ENCODE measurements around the gene CHCHD3.
"Not testable (repeated sequence)": the region's sequence is repeated elsewhere in the genome, so short reads cannot be mapped to it uniquely, and the experiment has no call there.

Gene CHCHD3

GRCh38 chr7:132979524-132979923, 102.4 kb downstream of the CHCHD3 start:
- no peak overlapping the region for H3K27ac ChIP-seq (ENCODE audit: low read length)
- H3K9ac ChIP-seq (ENCODE audit: low read length in 2 of 2): no peak overlapping the region
- no peak overlapping the region for H3K4me3 ChIP-seq (ENCODE audit: low read length in 2 of 2)
- H3K9me3 ChIP-seq (ENCODE audit: control insufficient read depth in 2 of 2, low read length in 2 of 2): no peaks in the 10 kb centered on the region
- no peaks in the 10 kb centered on the region for H3K4me1 ChIP-seq (ENCODE audit: control insufficient read depth, insufficient read depth, low read length)
- no peaks in the 10 kb centered on the region for H3K27me3 ChIP-seq (ENCODE audit: control insufficient read depth in 1 of 2, insufficient read depth in 2 of 2, low read length in 2 of 2)
- peaks cover 0 to 2% of the 10 kb centered on the region in 2 donors for H3K36me3 ChIP-seq (ENCODE audit: control insufficient read depth in 2 of 2, insufficient read depth in 2 of 2, low read length in 2 of 2)

- Histone ChIP-seq H3K9ac (ENCODE audit: low read length in 2 of 2) (no peak overlapping the region), H3K9me3 (ENCODE audit: control insufficient read depth in 2 of 2, low read length in 2 of 2) (no peaks in the 10 kb centered on the region), H3K4me3 (ENCODE audit: low read length in 2 of 2) (no peak overlapping the region), H3K36me3 (ENCODE audit: control insufficient read depth in 2 of 2, insufficient read depth in 2 of 2, low read length in 2 of 2) (peaks cover 6 to 10% of the 10 kb centered on the region in 2 donors), H3K4me1 (ENCODE audit: control insufficient read depth, insufficient read depth, low read length) (no peaks in the 10 kb centered on the region), H3K27me3 (ENCODE audit: control insufficient read depth in 1 of 2, insufficient read depth in 2 of 2, low read length in 2 of 2) (no peaks in the 10 kb centered on the region), H3K27ac (ENCODE audit: low read length) (no peak overlapping the region)
Measured at GRCh38 chr7:132977234-132977633, 104.7 kb downstream of the CHCHD3 start.

GRCh38 chr7:132972745-132973144, 109.1 kb downstream of the CHCHD3 start:
- no peaks in the 10 kb centered on the region for H3K4me1 ChIP-seq (ENCODE audit: control insufficient read depth, insufficient read depth, low read length)
- H3K27me3 ChIP-seq (ENCODE audit: control insufficient read depth in 1 of 2, insufficient read depth in 2 of 2, low read length in 2 of 2): no peaks in the 10 kb centered on the region
- no peak overlapping the region for H3K4me3 ChIP-seq (ENCODE audit: low read length in 2 of 2)
- H3K9ac ChIP-seq (ENCODE audit: low read length in 2 of 2): no peak overlapping the region
- H3K27ac ChIP-seq (ENCODE audit: low read length): no peak overlapping the region
- no peaks in the 10 kb centered on the region for H3K9me3 ChIP-seq (ENCODE audit: control insufficient read depth in 2 of 2, low read length in 2 of 2)
- peaks cover 6 to 10% of the 10 kb centered on the region in 2 donors for H3K36me3 ChIP-seq (ENCODE audit: control insufficient read depth in 2 of 2, insufficient read depth in 2 of 2, low read length in 2 of 2)

- H3K4me1 ChIP-seq (ENCODE audit: control insufficient read depth, insufficient read depth, low read length): no peaks in the 10 kb centered on the region
- H3K27ac ChIP-seq (ENCODE audit: low read length): no peak overlapping the region
- H3K9me3 ChIP-seq (ENCODE audit: control insufficient read depth in 2 of 2, low read length in 2 of 2): no peaks in the 10 kb centered on the region
- H3K27me3 ChIP-seq (ENCODE audit: control insufficient read depth in 1 of 2, insufficient read depth in 2 of 2, low read length in 2 of 2): no peaks in the 10 kb centered on the region
- H3K36me3 ChIP-seq (ENCODE audit: control insufficient read depth in 2 of 2, insufficient read depth in 2 of 2, low read length in 2 of 2): peaks cover 6 to 10% of the 10 kb centered on the region in 2 donors
- no peak overlapping the region for H3K4me3 ChIP-seq (ENCODE audit: low read length in 2 of 2)
- H3K9ac ChIP-seq (ENCODE audit: low read length in 2 of 2): no peak overlapping the region
Measured at GRCh38 chr7:132970257-132970656, 111.6 kb downstream of the CHCHD3 start.

GRCh38 chr7:132969520-132969919, 112.4 kb downstream of the CHCHD3 start:
- H3K4me1 ChIP-seq (ENCODE audit: control insufficient read depth, insufficient read depth, low read length): no peaks in the 10 kb centered on the region
- H3K9me3 ChIP-seq (ENCODE audit: control insufficient read depth in 2 of 2, low read length in 2 of 2): no peaks in the 10 kb centered on the region
- H3K4me3 ChIP-seq (ENCODE audit: low read length in 2 of 2): no peak overlapping the region
- H3K36me3 ChIP-seq (ENCODE audit: control insufficient read depth in 2 of 2, insufficient read depth in 2 of 2, low read length in 2 of 2): peaks cover 6 to 8% of the 10 kb centered on the region in 2 donors
- H3K9ac ChIP-seq (ENCODE audit: low read length in 2 of 2): no peak overlapping the region
- no peaks in the 10 kb centered on the region for H3K27me3 ChIP-seq (ENCODE audit: control insufficient read depth in 1 of 2, insufficient read depth in 2 of 2, low read length in 2 of 2)
- no peak overlapping the region for H3K27ac ChIP-seq (ENCODE audit: low read length)

GRCh38 chr7:132967470-132967848, 114.4 kb downstream of the CHCHD3 start:
- H3K36me3 ChIP-seq (ENCODE audit: control insufficient read depth in 2 of 2, insufficient read depth in 2 of 2, low read length in 2 of 2); H3K27ac ChIP-seq (ENCODE audit: low read length); H3K4me3 ChIP-seq (ENCODE audit: low read length in 2 of 2); H3K4me1 ChIP-seq (ENCODE audit: control insufficient read depth, insufficient read depth, low read length); H3K9ac ChIP-seq (ENCODE audit: low read length in 2 of 2); H3K27me3 ChIP-seq (ENCODE audit: control insufficient read depth in 1 of 2, insufficient read depth in 2 of 2, low read length in 2 of 2); H3K9me3 ChIP-seq (ENCODE audit: control insufficient read depth in 2 of 2, low read length in 2 of 2): not testable (repeated sequence)

- Histone ChIP-seq H3K36me3 (ENCODE audit: control insufficient read depth in 2 of 2, insufficient read depth in 2 of 2, low read length in 2 of 2) (no peaks in the 10 kb centered on the region), H3K27ac (ENCODE audit: low read length) (no peak overlapping the region), H3K9me3 (ENCODE audit: control insufficient read depth in 2 of 2, low read length in 2 of 2) (no peaks in the 10 kb centered on the region), H3K4me1 (ENCODE audit: control insufficient read depth, insufficient read depth, low read length) (no peaks in the 10 kb centered on the region), H3K27me3 (ENCODE audit: control insufficient read depth in 1 of 2, insufficient read depth in 2 of 2, low read length in 2 of 2) (no peaks in the 10 kb centered on the region), H3K9ac (ENCODE audit: low read length in 2 of 2) (no peak overlapping the region), H3K4me3 (ENCODE audit: low read length in 2 of 2) (no peak overlapping the region)
Measured at GRCh38 chr7:132966754-132967469, 115.0 kb downstream of the CHCHD3 start.

GRCh38 chr7:132965951-132966350, 115.9 kb downstream of the CHCHD3 start:
- no peaks in the 10 kb centered on the region for H3K9me3 ChIP-seq (ENCODE audit: control insufficient read depth in 2 of 2, low read length in 2 of 2)
- no peaks in the 10 kb centered on the region for H3K27me3 ChIP-seq (ENCODE audit: control insufficient read depth in 1 of 2, insufficient read depth in 2 of 2, low read length in 2 of 2)
- no peaks in the 10 kb centered on the region for H3K36me3 ChIP-seq (ENCODE audit: control insufficient read depth in 2 of 2, insufficient read depth in 2 of 2, low read length in 2 of 2)
- H3K4me3 ChIP-seq (ENCODE audit: low read length in 2 of 2): no peak overlapping the region
- H3K4me1 ChIP-seq (ENCODE audit: control insufficient read depth, insufficient read depth, low read length): no peaks in the 10 kb centered on the region
- H3K27ac ChIP-seq (ENCODE audit: low read length): no peak overlapping the region
- H3K9ac ChIP-seq (ENCODE audit: low read length in 2 of 2): no peak overlapping the region

- Histone ChIP-seq H3K27ac (ENCODE audit: low read length) (no peak overlapping the region), H3K4me3 (ENCODE audit: low read length in 2 of 2) (no peak overlapping the region), H3K9me3 (ENCODE audit: control insufficient read depth in 2 of 2, low read length in 2 of 2) (no peaks in the 10 kb centered on the region), H3K36me3 (ENCODE audit: control insufficient read depth in 2 of 2, insufficient read depth in 2 of 2, low read length in 2 of 2) (no peaks in the 10 kb centered on the region), H3K4me1 (ENCODE audit: control insufficient read depth, insufficient read depth, low read length) (no peaks in the 10 kb centered on the region), H3K9ac (ENCODE audit: low read length in 2 of 2) (no peak overlapping the region), H3K27me3 (ENCODE audit: control insufficient read depth in 1 of 2, insufficient read depth in 2 of 2, low read length in 2 of 2) (no peaks in the 10 kb centered on the region)
Measured at GRCh38 chr7:132964876-132965275, 117.0 kb downstream of the CHCHD3 start.

- Histone ChIP-seq H3K4me3 (ENCODE audit: low read length in 2 of 2) (no peak overlapping the region), H3K36me3 (ENCODE audit: control insufficient read depth in 2 of 2, insufficient read depth in 2 of 2, low read length in 2 of 2) (peaks cover 0 to 2% of the 10 kb centered on the region in 2 donors), H3K4me1 (ENCODE audit: control insufficient read depth, insufficient read depth, low read length) (no peaks in the 10 kb centered on the region), H3K9ac (ENCODE audit: low read length in 2 of 2) (no peak overlapping the region), H3K27me3 (ENCODE audit: control insufficient read depth in 1 of 2, insufficient read depth in 2 of 2, low read length in 2 of 2) (no peaks in the 10 kb centered on the region), H3K9me3 (ENCODE audit: control insufficient read depth in 2 of 2, low read length in 2 of 2) (no peaks in the 10 kb centered on the region), H3K27ac (ENCODE audit: low read length) (no peak overlapping the region)
Measured at GRCh38 chr7:132959891-132960290, 122.0 kb downstream of the CHCHD3 start.

GRCh38 chr7:132956556-132956955, 125.3 kb downstream of the CHCHD3 start:
- Histone ChIP-seq H3K36me3 (ENCODE audit: control insufficient read depth in 2 of 2, insufficient read depth in 2 of 2, low read length in 2 of 2) (peaks cover 0 to 2% of the 10 kb centered on the region in 2 donors), H3K27ac (ENCODE audit: low read length) (no peak overlapping the region), H3K27me3 (ENCODE audit: control insufficient read depth in 1 of 2, insufficient read depth in 2 of 2, low read length in 2 of 2) (no peaks in the 10 kb centered on the region), H3K4me1 (ENCODE audit: control insufficient read depth, insufficient read depth, low read length) (no peaks in the 10 kb centered on the region), H3K9me3 (ENCODE audit: control insufficient read depth in 2 of 2, low read length in 2 of 2) (no peaks in the 10 kb centered on the region), H3K9ac (ENCODE audit: low read length in 2 of 2) (no peak overlapping the region), H3K4me3 (ENCODE audit: low read length in 2 of 2) (no peak overlapping the region)
